Peyer's patch (tissue), 4 donors: ENCODE results near the gene MAGI2.

Source experiments
- POLR2A ChIP-seq, 2 donors: fragments of 450-650 bp; IDR thresholded peaks; one replicate each; pipeline ENCODE4 v1.5.1; 2017; ENCODE audit warnings: antibody characterized with exemption in 2 of 2, mild to moderate bottlenecking in 2 of 2, moderate library complexity in 2 of 2
- TF ChIP-seq, protein P1 (sequence below), 6 experiments: fragments of 450-650 bp in 4 of 6; fragments of 200-600 bp in 2 of 6; sonication (generic) in 1 of 6; IDR thresholded peaks; one replicate each; pipeline ENCODE4 v1.5.1; 2017 to 2019; ENCODE audit warnings: antibody characterized with exemption in 6 of 6, mild to moderate bottlenecking in 3 of 6, moderate library complexity in 1 of 6

GRCh38 chr7:78326876-78327275, 1126.6 kb downstream of the MAGI2 start:
- TF ChIP-seq, protein P1, sequence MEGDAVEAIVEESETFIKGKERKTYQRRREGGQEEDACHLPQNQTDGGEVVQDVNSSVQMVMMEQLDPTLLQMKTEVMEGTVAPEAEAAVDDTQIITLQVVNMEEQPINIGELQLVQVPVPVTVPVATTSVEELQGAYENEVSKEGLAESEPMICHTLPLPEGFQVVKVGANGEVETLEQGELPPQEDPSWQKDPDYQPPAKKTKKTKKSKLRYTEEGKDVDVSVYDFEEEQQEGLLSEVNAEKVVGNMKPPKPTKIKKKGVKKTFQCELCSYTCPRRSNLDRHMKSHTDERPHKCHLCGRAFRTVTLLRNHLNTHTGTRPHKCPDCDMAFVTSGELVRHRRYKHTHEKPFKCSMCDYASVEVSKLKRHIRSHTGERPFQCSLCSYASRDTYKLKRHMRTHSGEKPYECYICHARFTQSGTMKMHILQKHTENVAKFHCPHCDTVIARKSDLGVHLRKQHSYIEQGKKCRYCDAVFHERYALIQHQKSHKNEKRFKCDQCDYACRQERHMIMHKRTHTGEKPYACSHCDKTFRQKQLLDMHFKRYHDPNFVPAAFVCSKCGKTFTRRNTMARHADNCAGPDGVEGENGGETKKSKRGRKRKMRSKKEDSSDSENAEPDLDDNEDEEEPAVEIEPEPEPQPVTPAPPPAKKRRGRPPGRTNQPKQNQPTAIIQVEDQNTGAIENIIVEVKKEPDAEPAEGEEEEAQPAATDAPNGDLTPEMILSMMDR (IDR thresholded peaks at IDR 0.05) = no peak
- TF ChIP-seq POLR2A (IDR thresholded peaks at IDR 0.05) = no peak
